Stimulated activated CD4-positive, alpha-beta T cell treated with anti-CD3 and anti-CD28 coated beads, TNF-alpha, amount 100 ng/mL, for 4 hours (primary cell): ENCODE data around the gene XPNPEP1.

Experiments
- DNase-seq, 3 experiments: peaks; one replicate each; pipeline ENCODE4 v3.0.0-alpha.2; 2020; ENCODE audit warnings: low read depth in 3 of 3

XPNPEP1 gene

DNA sequence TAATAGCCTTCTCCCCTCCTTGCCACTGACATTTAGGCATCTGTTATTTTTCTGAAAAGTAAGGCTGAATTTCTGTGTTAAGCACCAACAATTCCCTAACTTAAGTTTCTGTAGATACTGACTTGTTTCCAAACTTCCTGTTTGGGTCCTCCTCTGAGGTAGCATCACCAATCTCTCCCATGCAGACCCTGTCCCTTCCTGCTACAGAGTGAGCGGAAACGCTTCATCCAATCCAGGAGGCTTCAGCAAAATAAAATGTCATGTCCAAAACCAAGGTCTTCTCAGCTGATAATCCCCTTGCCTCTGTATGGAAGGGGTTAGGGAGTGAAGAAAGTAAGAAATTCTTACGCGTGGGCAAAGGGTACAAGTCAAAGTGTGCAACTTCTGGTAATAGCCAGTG is 29.9 kb downstream of the XPNPEP1 start:
- no peak for DNase-seq

DNA sequence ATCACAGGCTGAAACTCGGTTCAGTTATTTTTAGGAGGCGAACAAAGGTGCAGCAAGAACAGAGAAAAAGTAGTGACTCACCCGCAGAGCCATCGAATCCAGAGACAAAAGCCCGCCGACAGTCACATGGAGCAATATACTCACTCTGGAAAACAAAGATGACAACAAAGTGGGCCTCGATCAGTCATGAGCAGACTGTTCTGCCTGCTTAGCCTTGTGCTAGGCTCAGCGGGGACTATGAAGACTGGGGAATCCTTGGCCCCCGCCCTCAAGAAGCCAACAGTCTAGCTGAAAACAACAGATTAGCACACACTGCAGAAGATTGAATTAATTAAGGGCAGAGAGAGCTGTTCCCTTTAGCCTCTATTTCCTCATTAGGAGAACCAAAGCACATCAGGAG is 30.4 kb downstream of the XPNPEP1 start:
- DNase-seq, result no peak

DNA sequence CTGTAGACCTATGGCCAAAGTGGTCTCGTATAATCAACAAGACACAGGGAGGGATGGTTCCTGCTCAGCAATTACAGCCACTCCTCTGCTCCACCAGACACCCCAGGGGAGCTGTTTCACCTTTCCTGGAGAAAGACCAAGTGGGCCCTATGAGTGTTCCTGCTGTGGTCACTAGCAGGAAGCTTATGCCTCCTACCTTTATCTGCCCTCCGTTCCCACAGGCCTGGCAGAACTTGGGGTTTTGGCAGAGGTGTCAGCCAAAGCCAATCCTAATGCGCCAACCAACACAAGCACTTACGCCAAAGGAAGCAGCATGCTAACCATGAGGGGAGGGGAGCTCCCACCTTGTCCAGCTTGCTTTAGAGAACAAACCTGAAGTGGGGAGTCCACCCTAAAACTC is 31.2 kb downstream of the XPNPEP1 start:
- DNase-seq, result no peak

DNA sequence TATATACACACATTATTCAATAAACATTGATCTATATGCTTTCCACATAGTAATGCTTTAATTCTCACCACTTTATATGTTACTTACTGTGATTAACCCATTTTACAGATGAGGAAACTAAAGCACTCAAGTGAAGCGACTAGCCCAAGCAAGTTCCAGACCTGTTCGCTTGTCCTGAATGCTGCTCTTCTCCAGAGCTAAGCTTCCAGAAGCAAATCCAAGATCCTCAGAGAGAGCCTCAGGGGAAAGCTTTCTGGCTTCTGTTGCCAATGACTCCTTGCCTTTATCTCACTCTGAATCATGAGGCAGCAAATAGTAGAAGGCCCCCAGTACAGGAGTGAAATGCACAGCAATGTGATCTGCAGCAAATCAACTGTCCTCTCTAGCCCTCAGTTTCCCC is 32.2 kb downstream of the XPNPEP1 start:
- DNase-seq, result no peak

DNA sequence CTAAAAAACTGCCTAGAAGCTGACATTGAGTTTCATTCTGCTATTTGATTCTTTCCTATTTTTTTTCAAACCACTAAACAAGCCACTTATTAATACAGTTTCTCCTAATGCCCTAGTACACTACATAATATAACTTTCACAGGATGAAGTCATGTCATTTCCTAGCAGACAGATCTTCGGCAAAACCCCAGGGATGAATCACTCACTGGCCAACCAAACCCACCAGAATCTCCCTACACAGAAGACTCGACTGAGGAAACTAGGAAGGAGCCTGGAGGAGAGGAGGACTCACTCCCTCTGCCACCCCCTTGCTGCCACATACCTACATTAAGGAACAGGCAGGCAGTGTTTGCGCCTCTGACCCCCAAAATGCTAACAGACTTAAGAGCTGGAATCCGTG is 33.4 kb downstream of the XPNPEP1 start:
- no peak for DNase-seq

DNA sequence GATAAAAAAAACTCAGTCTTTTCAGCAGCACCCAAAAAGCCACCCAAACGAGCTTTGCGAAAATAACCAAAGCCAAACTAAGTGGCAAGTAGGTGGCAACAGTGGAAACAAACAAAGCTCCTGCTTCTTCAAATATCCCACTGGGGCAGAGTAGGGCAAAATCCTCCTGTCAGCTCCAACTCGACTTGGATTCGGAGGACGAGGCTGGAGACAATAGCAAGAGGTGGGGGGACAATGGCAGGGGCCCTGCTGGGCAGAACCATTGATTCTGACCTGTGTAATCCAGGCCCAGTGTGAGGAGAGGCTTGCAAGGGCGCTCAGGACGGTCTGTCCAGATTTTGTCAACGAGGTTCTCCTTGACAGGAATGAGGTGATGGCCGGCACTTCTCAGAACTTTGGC is 35.5 kb downstream of the XPNPEP1 start:
- DNase-seq, result no peak

DNA sequence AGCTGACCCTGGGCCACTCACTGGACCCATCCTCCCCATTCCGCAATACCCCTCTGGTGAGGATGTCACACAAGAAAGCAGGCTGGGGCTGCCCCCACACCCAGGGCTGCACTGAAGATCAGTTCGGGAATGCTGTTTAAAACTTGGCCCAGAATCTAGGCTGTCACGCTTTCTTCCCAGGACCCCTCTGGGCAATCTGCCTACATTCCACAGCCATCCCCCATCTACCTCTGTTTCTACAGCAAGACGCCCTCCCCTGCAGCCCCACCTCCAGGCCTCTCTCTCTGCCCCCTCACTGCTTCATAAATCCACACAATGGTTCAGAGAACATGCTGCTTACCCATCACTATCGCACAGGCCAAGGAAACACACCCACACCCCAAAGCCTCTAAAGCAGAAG is 36.1 kb downstream of the XPNPEP1 start:
- DNase-seq, result no peak

DNA sequence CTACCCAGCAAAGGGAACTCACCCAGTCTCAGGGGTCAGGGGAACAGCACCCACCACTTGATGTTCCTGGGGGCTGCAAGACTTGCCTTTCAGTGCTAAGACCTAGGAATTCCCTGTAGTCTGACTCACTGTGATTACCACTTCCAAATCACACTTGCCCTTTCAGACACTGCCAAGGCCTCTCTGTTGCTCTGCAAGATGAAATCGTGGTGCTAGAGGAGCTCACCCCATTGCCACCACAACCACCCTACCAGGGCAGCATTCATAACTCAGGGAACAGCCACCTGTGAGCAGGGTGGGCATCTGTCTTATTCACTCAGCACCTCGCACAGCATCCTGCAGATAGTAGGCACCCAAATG is 36.5 kb downstream of the XPNPEP1 start:
- no peak for DNase-seq

DNA sequence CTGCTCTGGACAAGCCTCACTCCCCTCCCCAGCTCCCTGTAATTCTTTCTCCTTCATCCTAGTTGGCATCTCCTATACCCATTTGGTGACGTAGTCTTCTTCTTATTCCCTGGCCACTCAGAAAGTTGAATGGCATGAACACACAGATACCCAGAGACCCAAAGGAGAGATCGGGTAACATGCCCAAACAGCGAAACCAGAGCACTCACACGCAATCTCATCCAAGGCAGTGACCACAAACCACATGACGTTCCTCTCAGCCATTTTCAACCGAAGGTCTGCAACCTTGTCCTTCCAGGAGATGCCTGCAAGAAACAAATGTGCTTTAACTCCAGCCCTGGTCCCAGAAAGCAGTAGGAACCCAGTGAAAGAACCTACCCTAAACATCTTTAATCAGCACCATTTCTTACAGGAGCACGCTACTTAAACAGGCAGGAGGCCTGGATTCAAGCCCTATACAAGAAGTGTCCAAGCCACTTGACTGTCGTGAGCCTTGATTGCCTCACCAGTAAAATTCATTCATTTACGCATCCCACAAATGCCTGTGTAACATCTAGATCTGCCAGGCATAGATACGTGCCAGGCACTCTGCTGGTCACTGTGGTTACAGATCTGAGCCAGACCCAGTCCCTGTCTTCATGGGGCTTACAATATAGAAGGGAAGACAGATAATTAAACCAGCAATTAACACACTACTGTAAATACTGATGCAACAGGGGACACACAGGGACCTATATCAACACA is 37.1 kb downstream of the XPNPEP1 start:
- DNase-seq, result no peak

DNA sequence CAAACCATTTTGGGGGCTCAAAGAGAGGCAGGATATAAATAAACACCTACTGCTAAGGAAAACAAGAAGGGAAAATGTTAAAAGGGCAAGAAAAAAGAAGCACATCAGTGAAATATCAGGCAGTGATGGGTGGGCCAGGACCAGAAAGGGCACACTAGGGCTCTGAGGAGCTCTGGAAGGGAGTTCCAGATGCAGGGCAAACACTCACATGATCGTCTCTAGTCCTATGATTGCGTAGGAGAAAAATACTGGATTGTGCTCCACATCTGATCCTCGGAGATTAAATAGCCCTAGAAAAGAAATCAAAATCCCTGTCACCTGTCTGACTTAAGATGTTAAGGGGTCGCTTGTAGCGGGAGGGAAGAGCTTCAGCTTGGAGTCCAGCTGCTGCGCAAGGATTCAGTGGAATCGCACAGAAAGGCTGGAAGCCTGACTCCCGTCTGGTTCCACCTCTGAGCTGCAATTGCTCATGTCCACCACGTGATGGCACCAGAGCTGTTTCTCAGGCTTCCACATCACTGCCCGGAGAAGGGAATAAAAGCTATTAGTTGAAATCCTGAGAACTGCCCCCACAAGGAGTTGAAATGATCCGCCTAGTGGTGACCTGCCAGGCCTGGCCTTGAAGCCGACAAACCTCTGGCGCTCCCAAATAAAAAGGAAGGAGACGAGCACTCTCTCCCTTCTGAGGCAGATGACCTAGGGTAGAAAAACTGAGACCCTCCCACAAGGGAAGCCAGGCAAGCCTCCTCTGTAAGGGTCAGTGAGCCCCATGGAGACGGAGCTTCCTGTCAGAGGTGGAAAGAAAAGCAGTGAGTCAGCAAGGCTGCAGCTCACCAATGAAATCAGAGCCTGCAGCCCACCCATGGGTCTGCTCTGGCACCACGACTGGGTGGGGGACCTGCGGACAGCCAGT is 39.2 kb downstream of the XPNPEP1 start:
- DNase-seq, result peak; percentile 9 to 41 (median 23)

DNA sequence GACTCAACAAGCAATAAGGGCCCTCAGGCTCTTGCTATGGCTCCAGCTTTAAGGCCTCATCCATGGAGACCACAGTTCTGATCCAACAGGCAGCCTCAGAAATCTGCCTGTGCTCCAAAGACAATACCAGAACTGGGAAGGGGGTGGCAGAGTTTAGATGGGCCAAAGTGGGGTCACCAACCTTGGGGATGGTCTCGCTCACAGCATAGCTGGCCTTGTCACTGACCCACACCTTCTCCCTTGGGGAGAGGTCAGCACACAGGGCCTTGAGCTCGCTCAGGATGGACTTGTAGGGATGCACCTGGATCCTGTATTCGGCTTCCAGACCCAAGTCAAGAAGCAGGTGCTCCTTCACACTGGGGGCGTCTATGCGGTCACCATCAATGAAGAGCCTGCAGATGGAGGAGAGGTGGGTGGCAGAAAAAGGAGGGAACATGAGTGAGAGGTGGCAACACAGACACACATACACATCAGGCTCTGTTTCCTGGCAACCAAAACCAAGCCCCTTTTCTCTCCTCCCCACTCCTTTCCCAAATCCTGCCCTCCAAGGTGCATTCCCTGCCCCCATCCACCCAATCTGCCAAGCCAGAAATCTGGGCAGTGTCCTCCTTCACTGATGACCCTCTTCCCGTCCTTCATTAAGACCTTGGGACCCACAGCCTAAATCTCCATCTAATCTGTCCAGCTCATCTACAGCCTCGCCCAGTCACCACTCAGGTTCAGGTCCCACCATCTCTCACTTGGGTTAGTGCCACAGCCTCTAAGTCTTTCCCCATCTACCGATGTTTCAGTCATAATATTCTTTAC is 40.9 kb downstream of the XPNPEP1 start:
- no peak for DNase-seq

DNA sequence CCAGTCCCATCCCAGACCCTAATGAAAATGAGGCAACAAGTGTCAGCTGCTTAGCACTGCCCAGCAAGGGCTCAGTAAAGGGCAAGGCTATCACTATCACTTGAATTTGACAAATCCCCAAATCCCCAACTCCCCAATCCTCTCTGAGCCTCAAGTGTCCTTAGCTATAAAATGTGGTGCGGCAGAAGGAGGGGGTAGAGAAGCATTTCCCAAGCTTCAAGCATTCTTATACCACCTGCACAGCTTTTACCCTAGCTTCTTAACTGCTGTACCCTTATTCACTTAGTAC is 41.6 kb downstream of the XPNPEP1 start:
- DNase-seq, result no peak

DNA sequence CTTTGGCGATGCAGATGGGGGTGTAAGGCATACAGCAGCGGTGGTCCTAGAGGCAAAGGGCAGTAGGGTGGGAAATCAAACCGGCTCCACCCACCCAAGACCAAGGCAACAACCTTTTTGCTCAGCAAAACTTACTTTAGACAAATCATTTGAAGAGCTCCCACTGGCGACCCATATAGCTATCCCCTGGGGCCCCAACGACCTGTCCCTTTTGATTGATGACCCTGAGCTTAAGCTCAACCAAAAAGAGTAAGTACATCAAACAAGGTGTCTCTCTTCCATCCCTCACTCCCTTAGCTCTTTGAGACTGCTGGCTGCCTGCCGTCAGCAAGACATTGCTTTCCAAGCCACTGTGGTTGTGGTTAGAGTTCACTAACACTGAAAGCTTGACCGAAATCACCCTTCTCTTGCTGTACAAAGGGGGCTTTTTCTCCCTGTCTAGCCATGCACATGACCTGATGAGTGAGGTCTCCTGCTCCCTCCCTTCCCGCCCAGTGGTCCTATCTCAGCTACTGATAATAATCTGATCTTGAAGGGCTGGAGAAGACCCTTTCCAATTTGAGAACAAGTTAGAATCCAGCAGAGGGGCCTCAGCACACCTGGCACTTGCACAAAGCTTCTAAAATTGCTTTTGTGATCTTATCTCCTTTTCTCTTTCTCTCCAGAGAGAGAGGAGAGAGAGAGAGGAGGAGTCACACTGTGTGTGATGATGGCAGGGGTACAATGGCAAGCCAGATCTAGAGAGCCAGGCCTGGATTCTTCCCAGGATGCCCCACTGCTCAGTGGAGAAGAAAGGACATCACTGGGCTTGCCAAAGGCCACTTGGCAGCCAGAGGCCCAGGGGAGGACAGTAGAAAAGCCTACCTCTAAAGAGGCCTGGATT is 42.2 kb downstream of the XPNPEP1 start:
- DNase-seq, result no peak

DNA sequence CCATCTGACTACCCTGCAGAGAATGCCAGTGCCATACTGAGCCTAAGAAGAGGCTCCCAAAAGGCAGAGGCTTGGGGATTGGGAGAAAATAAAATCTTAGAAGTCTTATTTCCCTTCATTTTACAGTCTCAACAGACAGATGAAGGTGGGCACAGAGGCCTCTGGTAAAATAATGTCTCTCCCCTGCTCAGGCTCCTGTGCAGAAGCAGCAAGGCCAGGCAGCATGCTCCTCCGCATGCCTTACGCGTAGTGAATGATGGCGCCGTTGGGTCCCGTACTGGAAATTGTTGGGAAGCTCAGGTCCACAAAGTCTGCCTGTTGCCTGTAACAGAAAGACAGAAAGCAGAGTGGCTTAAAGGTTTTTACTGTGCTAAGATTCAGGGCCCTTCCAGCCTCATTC is 45.8 kb downstream of the XPNPEP1 start:
- DNase-seq, result no peak

DNA sequence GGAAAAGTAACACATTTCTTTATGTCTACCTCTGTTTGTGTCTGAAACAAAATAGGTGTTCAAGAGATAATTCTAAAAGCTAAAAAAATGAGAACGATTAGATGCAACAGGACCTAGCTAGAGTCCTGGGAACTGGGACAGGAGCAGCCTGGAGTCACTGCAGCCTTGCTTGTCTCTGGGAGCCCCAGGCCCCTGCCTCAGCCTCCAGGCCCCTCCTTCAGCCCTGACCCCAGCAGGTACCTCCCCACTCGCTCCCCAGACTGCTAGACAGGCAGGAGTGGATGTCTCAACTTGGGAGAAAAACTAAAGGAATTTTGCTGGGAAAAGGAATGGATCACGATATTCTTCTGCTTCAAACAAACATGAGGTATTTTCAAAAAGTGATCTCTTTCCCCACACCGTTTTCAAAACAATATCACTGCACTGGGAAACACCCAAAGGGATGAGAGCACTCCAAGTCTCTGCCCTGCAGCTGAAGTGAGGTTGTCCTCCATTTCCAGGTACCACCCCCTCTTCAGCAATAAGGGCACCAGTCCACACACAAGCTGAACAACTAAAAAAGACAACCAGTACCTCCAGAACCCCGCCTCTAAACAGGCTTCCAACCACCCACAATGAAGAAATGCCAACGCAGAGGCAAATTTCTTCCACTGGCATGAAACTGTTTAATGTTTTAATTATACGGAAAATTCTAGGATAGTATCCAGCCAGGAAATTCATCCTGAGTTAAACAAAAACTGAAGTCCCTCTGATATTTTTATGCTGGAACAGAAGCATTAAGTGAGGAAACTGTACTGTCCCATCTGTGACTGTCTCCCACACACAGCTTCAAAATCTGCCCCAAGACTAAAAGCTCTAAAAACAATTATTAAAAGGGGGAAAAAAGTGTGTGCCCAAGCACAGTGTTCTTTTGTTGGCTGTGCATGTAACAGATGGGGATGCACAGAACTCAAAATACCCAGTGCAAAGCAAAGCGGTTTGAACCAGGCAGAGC is 47.2 kb downstream of the XPNPEP1 start:
- DNase-seq, result no peak

DNA sequence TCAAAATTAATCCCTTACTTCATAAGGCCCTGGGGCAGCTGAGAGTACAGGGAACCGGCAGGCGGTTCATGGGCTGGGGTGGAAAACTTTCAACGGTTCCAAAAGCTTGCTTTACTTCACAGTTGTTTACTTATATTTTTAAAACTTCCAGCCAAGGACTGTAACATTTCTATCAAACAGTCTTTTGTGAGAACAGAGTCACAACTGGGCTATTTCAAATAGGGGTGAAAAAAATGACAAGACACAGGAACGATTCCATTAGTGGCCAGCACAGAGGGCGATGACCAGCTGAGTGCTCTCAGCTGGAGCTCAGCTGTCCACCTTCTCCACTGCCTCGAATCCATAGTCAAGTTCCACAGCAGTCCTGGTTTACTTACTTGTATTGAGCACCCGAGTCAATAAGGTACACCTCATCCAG is 48.2 kb downstream of the XPNPEP1 start:
- no peak for DNase-seq

DNA sequence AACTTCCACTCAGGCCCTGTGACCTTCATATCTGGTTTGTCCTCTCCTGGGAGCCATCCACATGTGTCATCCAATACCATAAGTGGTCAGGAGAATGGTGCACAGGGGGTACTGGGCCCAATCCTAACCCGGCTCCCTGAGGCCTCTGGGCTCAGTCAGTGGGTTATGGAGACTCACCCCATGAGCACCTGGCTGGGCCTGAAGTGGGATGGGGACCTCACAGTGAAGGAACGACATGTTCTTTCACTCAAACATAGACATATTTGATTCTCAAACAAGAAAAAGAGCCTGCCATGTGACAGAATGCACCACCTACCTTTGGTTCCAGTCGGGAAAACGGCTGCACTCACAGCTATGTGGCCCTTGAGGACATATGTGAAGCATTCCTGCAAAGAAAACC is 51.8 kb downstream of the XPNPEP1 start:
- DNase-seq, result no peak

DNA sequence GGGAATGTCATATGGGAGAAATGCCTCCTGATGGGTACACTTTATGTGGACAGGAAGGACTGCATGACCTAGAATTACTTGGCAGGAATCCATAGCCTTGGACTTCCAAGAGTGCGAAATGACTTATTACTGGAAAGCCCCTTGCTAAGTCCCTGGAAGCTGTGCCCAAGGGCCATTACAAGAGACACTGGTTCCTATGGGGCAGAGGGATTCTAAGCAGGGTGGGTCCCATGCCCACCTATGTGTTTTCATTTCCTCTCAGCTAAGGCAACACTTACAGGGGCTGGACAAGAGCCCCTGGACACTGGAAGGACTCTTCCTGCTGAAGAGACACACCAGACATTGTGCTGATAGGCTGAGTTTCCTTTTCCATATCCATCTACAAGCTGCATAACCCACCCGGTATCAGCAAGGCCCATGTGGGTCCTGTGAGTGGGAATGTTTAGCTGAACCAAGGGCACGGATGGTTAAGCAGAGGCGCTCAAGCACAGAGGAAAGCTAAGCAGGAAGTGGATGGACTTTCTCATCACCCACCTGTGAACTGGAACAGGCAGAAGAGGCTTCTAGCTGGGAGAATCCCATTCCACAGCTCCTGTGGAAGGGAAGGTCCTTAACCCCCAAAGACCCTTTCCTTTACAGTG is 56.2 kb downstream of the XPNPEP1 start:
- DNase-seq, result no peak

DNA sequence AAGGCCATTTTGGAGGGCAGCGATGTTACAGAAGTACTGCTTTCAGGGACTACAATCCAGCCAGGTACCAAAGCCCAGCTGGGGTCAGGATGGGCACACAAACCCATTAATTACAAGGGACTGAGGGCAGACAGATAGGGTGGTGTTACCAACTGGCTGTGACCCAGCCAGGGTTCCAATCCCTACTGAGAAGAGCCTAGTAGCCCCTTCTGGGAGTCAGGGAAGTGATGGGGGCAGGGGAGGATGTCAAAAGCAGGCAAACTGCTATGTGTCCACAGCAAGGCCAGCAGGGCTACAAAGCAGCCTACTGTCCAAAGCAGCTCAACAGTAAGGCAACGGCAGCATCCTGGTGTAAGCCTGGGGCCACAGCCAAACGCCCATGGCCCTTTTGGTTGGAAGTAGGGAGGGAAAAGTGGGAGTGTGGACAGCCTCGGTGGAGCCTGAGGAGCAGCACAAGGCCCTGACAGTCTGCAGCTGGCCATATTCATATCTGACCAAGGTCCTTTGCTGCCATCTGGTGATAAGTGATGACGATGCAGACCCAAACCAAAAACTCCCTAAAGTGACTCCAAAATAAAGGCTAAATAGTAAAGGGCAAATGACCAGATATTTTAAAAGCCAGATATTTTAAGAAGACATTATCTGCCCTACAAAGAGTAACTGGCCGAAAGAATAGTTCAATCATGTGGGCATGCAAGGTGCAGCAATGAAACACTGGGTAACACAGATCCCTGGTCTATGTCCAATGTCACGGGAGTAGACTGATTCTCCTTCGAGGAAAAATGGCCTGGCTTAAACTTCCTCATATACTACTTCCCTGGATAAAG is 56.9 kb downstream of the XPNPEP1 start:
- DNase-seq, result no peak
